HT1080 (cell line): ENCODE measurements around the gene TNFRSF1A. TPM values are rescaled to one million over a fixed set of nuclear protein-coding genes. Genes with fewer than 3 reads are reported as not detected.

ENCODE experiments used
- DNase-seq: peaks from one replicate; pipeline ENCODE4 v3.0.0-alpha.2; 2015; ENCODE audit warnings: low read depth
- total RNA-seq: library from RNA; depleted of rRNA; stranded (reverse); fragments of >200 nt; shearing (Covaris generic); gene quantifications from 2 replicates; pipeline ENCODE4 v1.2.3, GENCODE V29; 2014

The TNFRSF1A gene
- total RNA-seq, 1 experiment from 2014 or later, result 209 TPM

DNA sequence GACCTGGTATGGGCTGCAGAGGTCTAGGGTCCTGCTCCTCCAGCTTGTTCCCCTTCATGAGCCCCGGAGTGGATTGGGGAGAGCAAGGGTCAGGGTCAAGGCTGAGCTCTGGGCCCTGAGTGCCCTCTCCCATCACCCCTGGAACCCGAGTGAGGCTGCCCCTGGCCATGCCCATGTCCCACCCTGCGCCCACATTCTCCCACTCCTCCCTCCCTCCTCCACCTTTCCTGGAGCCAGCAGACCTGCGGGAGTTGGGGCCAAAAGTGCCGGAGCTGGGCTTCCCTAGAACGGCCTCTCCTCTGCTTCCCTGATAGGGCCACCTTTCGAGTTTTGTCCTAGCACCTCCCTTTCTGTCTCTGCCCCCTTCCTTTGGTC lies 32.9 kb upstream of the TNFRSF1A start:
- no peak for DNase-seq

DNA sequence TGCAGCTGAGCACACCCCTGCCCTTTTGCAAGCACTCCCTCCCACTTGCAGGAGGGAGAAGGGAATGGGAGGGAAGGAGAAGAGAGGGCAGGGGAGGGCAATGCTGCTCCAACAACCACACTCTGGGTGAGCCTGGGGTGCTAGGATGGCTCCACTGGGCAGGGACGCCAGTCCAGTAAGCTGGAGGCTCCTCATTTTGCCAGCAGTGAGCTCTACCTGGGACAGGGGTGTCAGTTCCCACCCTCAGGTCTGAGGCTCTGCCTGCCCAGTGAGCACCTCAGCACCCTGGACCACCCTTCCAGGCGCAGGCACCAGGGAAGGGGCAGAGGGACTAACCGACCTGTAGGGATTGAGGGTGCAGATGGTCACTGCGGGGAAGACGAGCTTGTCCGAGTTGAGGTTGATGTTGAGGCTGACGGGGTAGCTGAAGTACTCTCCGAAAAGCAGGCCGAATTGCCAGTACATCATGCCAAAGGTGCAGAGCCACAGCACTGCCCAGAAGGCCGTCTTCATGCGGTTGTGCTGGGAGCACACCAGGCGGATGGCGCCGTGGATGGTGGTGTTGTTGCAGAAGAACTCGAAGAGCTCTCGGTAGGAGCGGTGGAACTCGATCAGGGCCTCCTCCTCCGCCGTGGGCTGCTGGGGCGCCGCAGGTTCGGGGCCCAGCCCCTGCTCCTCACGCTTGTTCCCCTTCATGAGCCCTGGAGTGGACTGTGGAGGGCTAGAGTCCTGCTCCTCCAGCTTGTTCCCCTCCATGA lies 32.3 kb upstream of the TNFRSF1A start:
- no peak for DNase-seq

DNA sequence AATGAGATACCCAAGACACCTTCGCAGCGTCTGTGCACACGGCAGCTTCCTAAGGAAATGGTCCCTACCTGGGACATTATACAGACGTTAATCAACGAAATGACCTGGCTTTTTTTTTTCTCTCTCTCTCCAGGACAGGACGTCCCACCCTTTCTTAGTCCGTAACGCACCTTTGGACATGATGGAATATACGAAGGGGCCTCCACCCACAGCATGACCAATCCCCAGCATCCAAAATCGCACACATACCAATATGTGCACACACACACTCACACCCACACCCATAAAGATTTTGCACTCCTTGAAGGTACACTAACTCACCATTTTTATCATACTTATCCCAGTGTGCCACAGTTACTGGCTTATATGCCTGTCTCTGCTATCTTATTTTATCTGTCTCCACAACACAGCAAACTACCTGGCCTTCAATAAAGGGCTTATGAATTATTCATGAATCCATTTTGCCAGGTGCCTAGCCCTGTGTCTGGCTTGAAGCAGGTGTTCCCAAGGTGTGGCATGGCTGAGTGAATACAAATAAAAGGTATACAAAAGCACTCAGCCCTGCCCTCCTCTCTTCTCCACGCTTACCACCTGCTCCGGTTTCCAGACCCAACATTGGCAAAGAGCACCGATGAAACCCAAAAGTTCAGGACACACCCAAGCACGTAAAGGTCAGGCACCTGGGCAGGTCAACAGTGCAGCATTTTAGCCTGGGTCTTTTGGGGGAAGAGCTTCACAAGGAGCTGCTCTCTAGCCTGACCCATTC lies 31.3 kb upstream of the TNFRSF1A start:
- DNase-seq, result no peak

DNA sequence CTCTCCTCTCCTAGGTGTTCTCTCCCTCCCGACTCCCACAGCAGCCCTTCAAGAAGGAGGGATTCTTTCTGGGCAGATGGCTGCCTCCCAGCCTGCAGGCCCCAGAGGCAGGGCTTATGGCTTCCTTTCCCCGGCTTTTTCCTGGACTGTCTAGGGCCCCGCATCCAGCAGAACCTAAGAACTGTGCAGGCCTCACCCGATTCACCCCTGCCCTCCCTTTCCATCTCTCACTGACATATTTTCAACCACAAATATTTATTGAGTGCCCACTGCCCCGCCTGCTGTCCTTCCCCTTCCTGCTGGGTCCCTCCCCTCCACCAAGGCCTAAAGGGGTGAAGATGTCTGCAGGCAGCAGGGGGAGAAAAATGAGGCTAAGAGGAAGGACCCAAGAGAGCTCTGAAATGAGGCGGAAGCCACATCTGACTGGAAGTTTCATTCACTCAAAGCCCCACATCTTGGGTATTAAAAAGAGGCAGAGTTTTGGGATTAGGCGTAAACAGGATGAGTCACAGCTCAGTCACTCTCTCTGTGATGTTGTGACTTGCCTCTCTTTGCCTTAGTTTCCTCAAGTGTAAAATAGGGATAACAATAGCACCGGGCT lies 30.6 kb upstream of the TNFRSF1A start:
- DNase-seq, result peak; percentile 93

DNA sequence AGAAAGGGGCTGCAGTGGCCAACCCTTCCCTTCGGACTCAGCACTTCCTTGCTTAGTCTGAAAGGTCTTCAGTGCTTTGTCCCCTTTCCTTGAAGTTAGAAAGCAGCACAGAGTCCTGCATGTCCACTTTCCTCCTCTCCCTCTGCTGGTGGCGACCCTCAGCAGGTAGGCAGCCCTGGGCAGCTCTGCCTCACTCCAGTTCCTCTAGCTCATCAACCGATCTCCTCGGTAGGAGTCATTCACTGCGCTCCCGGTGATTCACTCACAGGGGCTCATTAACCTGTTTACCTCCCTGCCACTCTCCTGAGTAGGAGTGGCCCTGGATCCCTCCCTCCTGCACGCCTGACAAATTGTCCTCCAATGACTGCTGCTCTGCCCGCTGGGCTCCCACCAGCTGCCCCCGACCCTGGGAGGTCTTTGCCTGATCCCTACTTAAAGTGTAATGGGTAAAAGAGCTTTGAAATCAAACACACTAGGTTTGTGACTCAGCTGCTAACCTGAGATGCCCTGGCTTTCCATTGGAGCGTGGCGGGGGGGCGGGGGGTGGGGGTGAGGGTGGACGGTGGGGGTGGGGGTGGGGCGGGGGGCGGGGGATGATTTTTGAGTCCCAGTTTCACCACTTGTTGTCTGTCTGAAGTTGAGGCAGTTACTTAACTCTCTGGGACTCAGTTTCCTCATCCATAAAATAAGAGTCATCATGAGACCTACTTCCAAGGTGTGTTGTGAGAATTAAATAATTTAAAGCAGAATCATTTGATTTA lies 29.3 kb upstream of the TNFRSF1A start:
- peak; percentile 97 for DNase-seq

DNA sequence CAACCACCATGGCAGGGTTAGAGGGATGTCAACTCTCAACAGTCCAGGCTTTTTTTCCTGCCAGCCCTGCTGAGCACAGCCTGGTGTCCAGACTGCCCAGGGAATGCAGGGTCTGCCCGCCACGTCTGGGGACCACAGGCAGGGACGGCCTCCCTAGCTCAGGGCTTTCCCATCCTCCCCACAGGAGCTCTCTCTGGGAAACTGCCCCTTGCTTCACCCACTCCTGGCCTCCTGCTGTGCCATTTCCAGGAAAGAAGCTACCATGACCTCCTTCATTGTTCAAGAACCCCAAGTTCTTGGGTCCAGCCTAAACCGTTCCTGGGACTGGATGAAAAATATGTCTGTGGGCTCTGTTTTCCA lies 28.7 kb upstream of the TNFRSF1A start:
- no peak for DNase-seq

DNA sequence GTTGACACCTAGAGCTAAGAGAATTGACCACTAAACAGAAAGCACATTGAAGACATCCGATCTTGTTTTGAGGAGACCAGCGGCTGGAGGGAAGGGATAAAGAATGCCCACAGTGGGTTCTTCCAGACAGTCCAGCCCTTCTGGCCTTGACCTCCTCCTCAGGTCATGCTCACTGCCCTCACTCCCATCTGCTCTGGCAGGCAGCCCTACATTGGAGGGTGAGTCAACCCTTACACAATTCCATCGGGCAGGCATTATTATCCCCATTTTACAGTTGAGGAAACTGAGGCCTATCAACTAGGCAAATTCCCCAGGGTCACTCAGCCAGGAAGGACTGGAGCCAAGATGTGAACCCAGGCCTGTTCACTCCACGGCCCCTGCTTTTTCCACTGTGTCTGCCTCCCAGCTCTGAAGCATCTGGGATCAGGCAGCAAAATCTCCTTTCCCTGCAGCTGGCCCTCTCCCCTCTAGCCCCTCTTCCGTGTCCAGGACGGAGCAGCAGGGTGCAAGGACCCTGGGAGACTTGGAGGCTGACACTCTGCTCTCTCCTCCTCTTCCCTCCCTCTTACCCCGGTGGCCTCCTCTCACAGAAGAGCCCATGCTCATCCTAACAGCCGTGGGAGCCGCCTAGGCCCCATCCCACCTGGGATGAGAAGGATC lies 28.2 kb upstream of the TNFRSF1A start:
- no peak for DNase-seq

- DNase-seq, result peak; percentile 43
Observed at GRCh38 chr12:6368906-6369525, 27.1 kb upstream of the TNFRSF1A start.

DNA sequence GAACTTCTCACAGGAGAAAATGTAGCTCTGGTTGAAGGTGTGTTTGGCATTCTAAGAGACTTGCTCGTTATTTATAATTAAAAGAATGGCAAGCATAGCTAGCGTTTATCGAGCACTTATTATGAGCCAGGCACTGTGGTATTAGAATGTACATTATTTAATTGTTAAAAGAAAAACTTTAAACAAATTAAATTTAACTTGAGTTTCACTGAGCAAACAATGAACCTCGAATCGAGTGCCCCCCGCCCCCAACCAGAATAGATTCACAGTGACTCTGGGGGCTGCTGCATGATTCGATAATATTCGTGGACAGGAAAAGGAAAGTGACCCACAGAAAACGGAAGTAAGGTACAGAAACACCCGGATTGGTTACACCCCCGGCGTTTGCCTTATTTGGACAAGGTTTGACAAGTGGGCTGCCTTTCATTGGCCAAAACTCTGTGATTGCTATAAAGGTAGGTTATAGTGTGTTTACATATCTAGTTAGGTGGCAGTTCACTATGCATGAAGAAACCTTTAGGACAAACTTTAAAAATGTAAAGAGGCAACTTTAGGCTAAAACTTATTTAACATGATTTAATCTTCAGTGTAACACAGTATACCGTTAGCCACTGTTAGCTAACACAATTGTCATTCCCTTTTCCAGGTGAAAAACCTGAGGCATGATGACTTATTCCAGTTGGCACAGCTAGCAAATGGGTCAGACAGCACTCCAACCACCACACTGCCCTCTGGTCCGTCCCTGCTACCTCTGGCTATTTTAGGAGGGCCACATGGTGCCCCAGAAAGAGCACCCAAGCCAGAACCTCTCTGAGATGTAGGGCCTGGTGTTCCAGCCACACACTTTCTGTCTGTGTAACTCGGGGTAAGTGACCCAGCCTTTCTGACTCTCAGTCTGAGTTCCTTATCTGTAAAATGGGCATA lies 26.4 kb upstream of the TNFRSF1A start:
- DNase-seq, result no peak

- peak; percentile 42 for DNase-seq
Observed at GRCh38 chr12:6367065-6367968, 25.4 kb upstream of the TNFRSF1A start.

GRCh38 chr12:6364044-6364374 lies 22.1 kb upstream of the TNFRSF1A start:
- no peak for DNase-seq

DNA sequence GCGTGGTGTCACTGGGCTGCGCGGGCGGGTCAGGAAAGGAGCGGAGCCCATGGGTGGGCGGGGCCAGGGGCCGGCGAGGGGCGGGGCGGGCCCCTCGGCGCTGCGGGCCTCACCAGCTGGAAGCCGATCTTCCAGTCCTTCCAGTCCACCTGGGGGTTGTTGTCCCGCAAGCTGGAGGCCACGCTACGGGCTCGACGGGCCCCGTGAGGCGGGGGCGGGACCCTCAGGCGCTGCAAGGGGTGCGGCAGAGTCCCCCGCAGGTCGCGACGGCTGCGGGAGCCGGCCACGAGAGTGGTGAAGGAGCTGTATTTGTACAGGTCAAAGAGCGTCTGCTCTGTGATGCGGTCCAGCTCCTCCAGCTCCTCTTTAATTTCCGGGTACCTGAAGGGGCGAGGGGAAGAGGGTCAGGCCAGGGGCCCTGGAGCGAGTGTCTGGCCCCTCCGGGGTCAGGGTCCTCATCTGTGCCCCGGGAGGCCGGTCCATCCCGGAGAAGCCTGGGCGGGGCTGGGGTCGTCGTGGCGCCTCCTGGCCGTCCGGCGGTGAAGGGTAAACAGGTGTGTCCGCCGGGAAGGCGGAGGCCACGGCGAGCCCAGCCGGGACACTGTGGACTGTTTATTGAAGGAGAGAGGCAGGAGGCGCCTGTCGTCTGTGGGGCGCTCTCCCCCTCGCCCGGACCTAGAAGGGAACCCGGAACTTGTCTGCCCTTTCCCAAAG lies 21.6 kb upstream of the TNFRSF1A start:
- DNase-seq, result no peak

GRCh38 chr12:6363010-6363329 lies 21.1 kb upstream of the TNFRSF1A start:
- DNase-seq, result no peak

DNA sequence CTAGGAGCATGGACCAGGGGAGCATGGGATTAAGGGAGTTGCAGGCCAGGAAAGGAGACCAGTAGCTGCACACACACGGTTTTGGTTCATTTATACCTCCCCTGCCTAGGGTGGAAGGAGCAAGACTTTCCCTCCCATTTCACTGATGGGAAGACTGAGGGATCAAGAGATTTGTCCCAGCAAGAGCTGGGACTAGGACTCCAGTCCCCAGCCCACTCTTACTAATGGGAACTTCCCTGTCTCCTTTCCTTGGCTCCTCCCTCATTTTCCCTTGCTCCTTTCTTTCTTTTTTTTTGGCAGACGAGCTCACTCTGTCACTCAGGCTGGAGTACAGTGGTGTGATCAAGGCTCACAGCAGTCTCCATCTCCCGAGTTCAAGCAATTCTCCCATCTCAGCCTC lies 20.5 kb upstream of the TNFRSF1A start:
- peak; percentile 59 for DNase-seq

DNA sequence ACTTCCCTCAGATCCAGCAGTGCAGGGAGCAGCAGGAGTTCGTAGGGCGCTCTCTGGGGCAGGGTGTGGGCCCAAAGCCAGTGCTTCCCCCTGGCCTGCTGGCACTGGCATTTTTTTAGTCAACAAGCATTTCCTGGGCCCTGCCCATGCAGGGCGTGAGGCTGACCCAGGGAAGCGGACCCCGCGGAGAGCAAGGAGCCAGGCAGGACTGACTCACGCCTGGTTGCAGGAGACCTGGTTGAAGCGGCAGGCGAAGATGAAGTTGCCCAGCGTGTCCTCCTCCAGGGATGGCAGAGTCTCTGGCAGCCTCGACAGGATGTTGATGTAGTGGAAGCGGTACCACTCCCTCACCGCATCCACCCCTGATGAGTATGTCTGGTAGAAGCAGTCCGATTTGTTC lies 20.0 kb upstream of the TNFRSF1A start:
- peak; percentile 94 for DNase-seq

DNA sequence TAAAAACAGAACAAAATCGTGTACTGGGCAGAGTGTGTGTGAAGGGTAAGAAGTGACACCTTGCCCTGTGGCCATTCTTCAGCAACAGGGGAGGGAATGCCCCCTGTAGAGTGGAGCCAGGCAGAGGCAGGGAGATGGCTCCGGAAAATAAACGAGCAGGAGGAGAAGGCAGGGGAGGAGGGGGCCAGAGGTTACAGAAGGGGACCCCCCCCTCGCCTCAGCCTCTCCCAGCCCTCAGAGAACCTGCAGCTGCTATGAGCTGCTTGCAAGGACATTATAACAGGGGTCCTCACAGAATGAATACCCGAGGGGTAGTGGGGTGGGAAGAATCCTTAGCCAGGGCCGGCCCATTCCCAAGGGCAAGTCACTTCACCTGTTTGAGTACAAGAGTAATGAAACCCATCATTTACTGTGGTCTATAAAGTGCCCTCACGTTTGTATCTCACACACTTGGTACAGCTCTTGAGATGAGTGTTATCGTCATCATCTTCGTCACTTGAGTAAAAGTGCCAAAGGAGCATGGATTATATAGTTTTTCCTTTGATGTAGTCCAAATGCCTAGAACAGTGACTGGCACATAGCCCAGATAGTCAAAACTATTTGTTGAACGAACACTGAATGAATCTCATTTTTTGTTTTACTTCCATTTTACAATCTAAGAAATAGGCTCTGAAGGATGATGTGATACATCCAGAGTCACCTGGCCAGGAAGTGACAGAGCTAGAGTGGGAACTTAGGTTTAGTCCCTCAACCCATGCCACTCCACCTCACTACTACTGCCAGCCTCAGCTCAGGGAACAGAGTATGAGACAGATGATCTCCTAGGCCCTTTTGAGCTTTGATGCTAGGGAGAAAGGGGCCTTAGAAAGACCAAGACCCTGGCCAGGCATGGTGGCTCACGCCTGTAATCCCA lies 19.0 kb upstream of the TNFRSF1A start:
- DNase-seq, result no peak

- no peak for DNase-seq
Observed at GRCh38 chr12:6360080-6360571, 18.2 kb upstream of the TNFRSF1A start.
